Measurements from ENCODE around the gene SHISA4. TPM values are rescaled to one million over a fixed set of nuclear protein-coding genes. Genes with fewer than 3 reads are reported as not detected.

The SHISA4 gene
- polyA plus RNA-seq, 1 donor from 2014 or later: 1.5 TPM

GRCh38 chr1:201891451-201892045 is 2.9 kb downstream of the SHISA4 start:
- H3K79me2 ChIP-seq (replicated peaks; ENCODE audit: insufficient read depth, low read length): no peaks in the 10 kb centered on the region
- H3K36me3 ChIP-seq (ENCODE audit: insufficient read depth, low read length): no peaks in the 10 kb centered on the region
- no peaks in the 10 kb centered on the region for H3K9me3 ChIP-seq (ENCODE audit: low read length)
- no peaks in the 10 kb centered on the region for H3K9me2 ChIP-seq (ENCODE audit: insufficient read depth, low read length)
- H3F3A ChIP-seq (ENCODE audit: insufficient read depth, low read length, poor library complexity, severe bottlenecking): no peaks in the 10 kb centered on the region
- no peak overlapping the region for H3K9ac ChIP-seq (ENCODE audit: low read length)
- H3K4me3 ChIP-seq (ENCODE audit: low read length): no peak overlapping the region
- no peak overlapping the region for H3K27ac ChIP-seq (ENCODE audit: low read length)
- no peak for TF ChIP-seq RAD21 (conservative IDR thresholded peaks at IDR 0.05)
- TF ChIP-seq TAF1 (IDR thresholded peaks at IDR 0.05; ENCODE audit: low read depth): no peak
- TF ChIP-seq REST (IDR thresholded peaks at IDR 0.05; ENCODE audit: borderline replicate concordance): no peak
- TF ChIP-seq MXI1 (conservative IDR thresholded peaks at IDR 0.05; ENCODE audit: poor library complexity, severe bottlenecking): no peak
- no peak for TF ChIP-seq CTCF (IDR thresholded peaks at IDR 0.05; ENCODE audit: poor library complexity, severe bottlenecking)
- no peak for TF ChIP-seq SMC3 (conservative IDR thresholded peaks at IDR 0.05; ENCODE audit: poor library complexity)
- no peak for TF ChIP-seq EZH2 (IDR thresholded peaks at IDR 0.05; ENCODE audit: borderline replicate concordance, insufficient read depth, low read length, poor library complexity, severe bottlenecking)
- no peak for TF ChIP-seq EP300 (conservative IDR thresholded peaks at IDR 0.05; ENCODE audit: poor library complexity, severe bottlenecking)
- no peak for TF ChIP-seq POLR2AphosphoS5 (IDR thresholded peaks at IDR 0.05)
- H2AFZ ChIP-seq (ENCODE audit: low read depth, low read length): no peak overlapping the region
- H3K4me2 ChIP-seq (ENCODE audit: low read length): no peak overlapping the region
- no peaks in the 10 kb centered on the region for H4K20me1 ChIP-seq (ENCODE audit: insufficient read depth)
- peaks cover 17% of the 10 kb centered on the region for H3K27me3 ChIP-seq (ENCODE audit: insufficient read depth, low read depth, low read length)

- Histone ChIP-seq H4K20me1 (ENCODE audit: insufficient read depth) (no peaks in the 10 kb centered on the region), H3K9ac (ENCODE audit: low read length) (no peak overlapping the region), H3K9me2 (ENCODE audit: insufficient read depth, low read length) (no peaks in the 10 kb centered on the region), H3K27ac (ENCODE audit: low read length) (no peak overlapping the region), H3K27me3 (ENCODE audit: insufficient read depth, low read depth, low read length) (peaks cover 17% of the 10 kb centered on the region), H3K36me3 (ENCODE audit: insufficient read depth, low read length) (no peaks in the 10 kb centered on the region), H3K79me2 (replicated peaks; ENCODE audit: insufficient read depth, low read length) (no peaks in the 10 kb centered on the region), H3K4me3 (ENCODE audit: low read length) (no peak overlapping the region), H3F3A (ENCODE audit: insufficient read depth, low read length, poor library complexity, severe bottlenecking) (no peaks in the 10 kb centered on the region), H2AFZ (ENCODE audit: low read depth, low read length) (no peak overlapping the region), H3K9me3 (ENCODE audit: low read length) (no peaks in the 10 kb centered on the region), H3K4me2 (ENCODE audit: low read length) (no peak overlapping the region)
- no peak for TF ChIP-seq RAD21 (conservative IDR thresholded peaks at IDR 0.05)
- no peak for TF ChIP-seq REST (IDR thresholded peaks at IDR 0.05; ENCODE audit: borderline replicate concordance)
- no peak for TF ChIP-seq POLR2AphosphoS5 (IDR thresholded peaks at IDR 0.05)
- TF ChIP-seq MXI1 (conservative IDR thresholded peaks at IDR 0.05; ENCODE audit: poor library complexity, severe bottlenecking): no peak
- TF ChIP-seq TAF1 (IDR thresholded peaks at IDR 0.05; ENCODE audit: low read depth): no peak
- TF ChIP-seq SMC3 (conservative IDR thresholded peaks at IDR 0.05; ENCODE audit: poor library complexity): no peak
- no peak for TF ChIP-seq EZH2 (IDR thresholded peaks at IDR 0.05; ENCODE audit: borderline replicate concordance, insufficient read depth, low read length, poor library complexity, severe bottlenecking)
- no peak for TF ChIP-seq EP300 (conservative IDR thresholded peaks at IDR 0.05; ENCODE audit: poor library complexity, severe bottlenecking)
- TF ChIP-seq CTCF (IDR thresholded peaks at IDR 0.05; ENCODE audit: poor library complexity, severe bottlenecking): no peak
Observed at GRCh38 chr1:201892211-201892610, 3.5 kb downstream of the SHISA4 start.
